Panc1 (cell line): ENCODE data around the gene DTNBP1.

Experiments used
- CTCF ChIP-seq: fragments of 450-650 bp; IDR thresholded peaks from 2 replicates; pipeline ENCODE4 v1.5.1; 2017; ENCODE audit warnings: mild to moderate bottlenecking
- TCF7L2 ChIP-seq: IDR thresholded peaks from 2 replicates; pipeline ENCODE4 v1.6.1; 2011; ENCODE audit warnings: mild to moderate bottlenecking, low read depth, low read length, inconsistent platforms

- no peak for TF ChIP-seq CTCF
- no peak for TF ChIP-seq TCF7L2
Observed at GRCh38 chr6:15522026-15522425, 140.8 kb downstream of the DTNBP1 start.
